Stimulated activated CD4-positive, alpha-beta T cell treated with anti-CD3 and anti-CD28 coated beads, Interleukin-12 subunit alpha, Interleukin-12 subunit beta, amount 100 ng/mL, for 48 hours (primary cell): Measurements from ENCODE around the gene LRRC14B.
"Not testable (repeated sequence)": the region's sequence is repeated elsewhere in the genome, so short reads cannot be mapped to it uniquely, and the experiment has no call there.

Experiments used
- DNase-seq, 3 donors: peaks; one replicate each; pipeline ENCODE4 v3.0.0-alpha.2; 2020; ENCODE audit warnings: low read depth in 2 of 3, low spot score in 1 of 3

Gene LRRC14B

DNA sequence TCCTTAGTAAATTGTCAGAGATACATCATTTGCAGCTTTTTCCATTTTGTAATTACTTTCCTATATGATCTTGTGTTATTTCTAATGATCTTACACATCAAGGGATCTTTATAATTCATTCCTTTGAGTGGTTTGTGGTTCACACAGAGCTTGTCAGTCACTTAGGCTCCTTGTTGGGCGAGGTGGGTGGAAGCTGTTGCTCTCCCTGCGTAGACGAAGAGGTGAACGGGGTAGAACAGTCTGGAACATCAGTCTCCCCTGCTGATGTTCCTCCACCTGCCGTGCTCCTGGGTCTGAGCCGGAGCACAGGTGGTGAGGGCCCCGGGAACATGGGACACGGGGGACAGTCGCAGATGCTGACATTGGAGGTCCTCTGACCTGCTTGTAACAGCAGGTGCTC, 44.2 kb downstream of the LRRC14B start:
- not testable (repeated sequence) for DNase-seq

GRCh38 chr5:237931-238330, 46.6 kb downstream of the LRRC14B start:
- not testable (repeated sequence) for DNase-seq

DNA sequence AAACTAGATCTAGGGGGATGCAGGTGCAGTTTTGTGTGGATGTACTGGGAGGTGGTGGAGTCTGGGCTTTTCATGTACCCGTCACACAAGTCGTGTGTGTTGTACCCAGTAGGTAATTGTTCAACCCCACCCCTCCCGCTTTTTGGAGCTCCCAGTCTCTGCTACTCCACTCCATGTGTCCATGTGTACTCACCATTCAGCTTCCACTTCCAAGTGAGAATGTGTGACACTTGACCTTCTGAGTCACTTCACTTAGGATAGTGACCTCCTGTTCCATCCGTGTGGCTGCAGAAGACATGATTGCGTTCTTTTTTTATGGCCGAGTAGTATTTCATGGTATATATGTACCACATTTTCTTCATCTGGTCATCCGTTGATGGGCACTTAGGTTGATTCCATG, 49.3 kb downstream of the LRRC14B start:
- not testable (repeated sequence) for DNase-seq

- not testable (repeated sequence) for DNase-seq
Measured at GRCh38 chr5:241045-241669, 49.9 kb downstream of the LRRC14B start.

- DNase-seq: not testable (repeated sequence)
Measured at GRCh38 chr5:243683-244367, 52.5 kb downstream of the LRRC14B start.

DNA sequence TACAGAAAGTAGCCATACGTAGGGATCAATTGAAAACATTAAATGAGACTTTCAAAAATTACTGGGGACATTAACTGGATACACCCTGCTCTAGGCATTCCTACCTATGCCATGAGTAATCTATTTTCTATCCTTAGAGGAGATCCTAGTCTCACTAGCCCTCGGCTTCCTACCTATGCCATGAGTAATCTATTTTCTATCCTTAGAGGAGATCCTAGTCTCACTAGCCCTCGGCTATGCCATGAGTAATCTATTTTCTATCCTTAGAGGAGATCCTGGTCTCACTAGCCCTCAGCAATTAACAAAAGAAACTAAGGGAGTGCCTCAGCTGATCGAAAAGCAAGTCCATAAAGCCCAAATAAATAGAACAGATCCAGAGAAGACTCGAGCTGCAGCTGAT, 54.4 kb downstream of the LRRC14B start:
- DNase-seq: not testable (repeated sequence)
